NCI-H345 treated with DMSO at 0.1 percent for 48 hours (cell line): ENCODE results near the gene MRPL11.
A peak's percentile ranks its signal among the peaks of the same experiment; 100 is the strongest.
"Not testable (repeated sequence)": the region's sequence is repeated elsewhere in the genome, so short reads cannot be mapped to it uniquely, and the experiment has no call there.

ENCODE experiments used
- DNase-seq: peaks from one replicate; lab custom pipeline; 2025; ENCODE audit not compliant: unreplicated experiment; lab: John Stamatoyannopoulos, UW

The MRPL11 gene

GRCh38 chr11:66431871-66432329 is 6.7 kb downstream of the MRPL11 start:
- DNase-seq: not testable (repeated sequence)

- not testable (repeated sequence) for DNase-seq
These were observed 7.4 kb downstream of the MRPL11 start for GRCh38 chr11:66431287-66431686.

GRCh38 chr11:66429983-66430602 is 8.6 kb downstream of the MRPL11 start:
- peak; percentile 76 for DNase-seq

- DNase-seq: no peak
These were observed 9.7 kb downstream of the MRPL11 start for GRCh38 chr11:66428933-66429332.

- DNase-seq: no peak
These were observed 12.3 kb downstream of the MRPL11 start for GRCh38 chr11:66426314-66426713.

GRCh38 chr11:66421492-66422205 is 17.0 kb downstream of the MRPL11 start:
- no peak for DNase-seq

GRCh38 chr11:66420671-66421476 is 17.8 kb downstream of the MRPL11 start, which contains the start of gene NPAS4:
NPAS4 (plus strand) TSS chr11:66421035; CDS start chr11:66421180, 145 bp downstream.
- peak; percentile 61 for DNase-seq

- peak; percentile 2 for DNase-seq
These were observed 18.8 kb downstream of the MRPL11 start for GRCh38 chr11:66419825-66420224.

GRCh38 chr11:66418986-66419308 is 19.7 kb downstream of the MRPL11 start:
- DNase-seq: no peak

- peak; percentile 13 for DNase-seq
These were observed 20.3 kb downstream of the MRPL11 start for GRCh38 chr11:66418168-66418985.

GRCh38 chr11:66417000-66417399 is 21.6 kb downstream of the MRPL11 start:
- DNase-seq: no peak

GRCh38 chr11:66415423-66415822 is 23.2 kb downstream of the MRPL11 start:
- no peak for DNase-seq

GRCh38 chr11:66414120-66414934 is 24.3 kb downstream of the MRPL11 start:
- DNase-seq: no peak

GRCh38 chr11:66413167-66413566 is 25.5 kb downstream of the MRPL11 start:
- DNase-seq: no peak

GRCh38 chr11:66412110-66412509 is 26.5 kb downstream of the MRPL11 start:
- DNase-seq: no peak

- DNase-seq: no peak
These were observed 27.3 kb downstream of the MRPL11 start for GRCh38 chr11:66411323-66411722.

- DNase-seq: no peak
These were observed 28.5 kb downstream of the MRPL11 start for GRCh38 chr11:66410191-66410590.

GRCh38 chr11:66409226-66409625 is 29.4 kb downstream of the MRPL11 start:
- no peak for DNase-seq

- peak; percentile 76 for DNase-seq
These were observed 30.0 kb downstream of the MRPL11 start for GRCh38 chr11:66408488-66409214.
